ENCODE data around the gene DOCK3.

The DOCK3 gene

DNA sequence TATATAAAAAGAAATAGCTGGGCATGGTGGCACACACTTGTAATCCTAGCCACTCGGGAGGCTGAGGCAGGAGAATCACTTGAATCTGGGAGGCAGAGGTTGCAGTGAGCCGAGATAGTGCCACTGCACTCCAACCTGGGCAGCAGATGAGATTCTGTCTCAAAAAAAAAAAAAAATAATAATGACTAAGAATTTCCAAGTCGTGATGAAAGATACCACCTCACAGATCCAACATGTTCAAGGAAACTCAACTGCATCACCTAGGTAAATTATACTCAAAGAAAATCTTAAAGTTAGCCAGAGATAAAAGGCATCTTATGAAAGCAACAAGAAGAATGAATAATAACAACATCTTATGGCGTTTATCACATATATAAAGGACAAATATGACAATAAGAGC is 50.1 kb downstream of the DOCK3 start:
- H3K27me3 ChIP-seq (replicated peaks; ENCODE audit: control insufficient read depth, insufficient read depth, low read length) = no peaks in the 10 kb centered on the region
- H3K4me3 ChIP-seq (replicated peaks; ENCODE audit: low read depth, low read length) = no peak overlapping the region
- TF ChIP-seq, protein P1, sequence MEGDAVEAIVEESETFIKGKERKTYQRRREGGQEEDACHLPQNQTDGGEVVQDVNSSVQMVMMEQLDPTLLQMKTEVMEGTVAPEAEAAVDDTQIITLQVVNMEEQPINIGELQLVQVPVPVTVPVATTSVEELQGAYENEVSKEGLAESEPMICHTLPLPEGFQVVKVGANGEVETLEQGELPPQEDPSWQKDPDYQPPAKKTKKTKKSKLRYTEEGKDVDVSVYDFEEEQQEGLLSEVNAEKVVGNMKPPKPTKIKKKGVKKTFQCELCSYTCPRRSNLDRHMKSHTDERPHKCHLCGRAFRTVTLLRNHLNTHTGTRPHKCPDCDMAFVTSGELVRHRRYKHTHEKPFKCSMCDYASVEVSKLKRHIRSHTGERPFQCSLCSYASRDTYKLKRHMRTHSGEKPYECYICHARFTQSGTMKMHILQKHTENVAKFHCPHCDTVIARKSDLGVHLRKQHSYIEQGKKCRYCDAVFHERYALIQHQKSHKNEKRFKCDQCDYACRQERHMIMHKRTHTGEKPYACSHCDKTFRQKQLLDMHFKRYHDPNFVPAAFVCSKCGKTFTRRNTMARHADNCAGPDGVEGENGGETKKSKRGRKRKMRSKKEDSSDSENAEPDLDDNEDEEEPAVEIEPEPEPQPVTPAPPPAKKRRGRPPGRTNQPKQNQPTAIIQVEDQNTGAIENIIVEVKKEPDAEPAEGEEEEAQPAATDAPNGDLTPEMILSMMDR (IDR thresholded peaks at IDR 0.05; ENCODE audit: insufficient read depth, low read length, poor library complexity, severe bottlenecking) = no peak
- no peaks in the 10 kb centered on the region for H3K36me3 ChIP-seq (ENCODE audit: control insufficient read depth, insufficient read depth, low read length)
- DNase-seq (ENCODE audit: extremely low read depth, insufficient read length) = no peak

DNA sequence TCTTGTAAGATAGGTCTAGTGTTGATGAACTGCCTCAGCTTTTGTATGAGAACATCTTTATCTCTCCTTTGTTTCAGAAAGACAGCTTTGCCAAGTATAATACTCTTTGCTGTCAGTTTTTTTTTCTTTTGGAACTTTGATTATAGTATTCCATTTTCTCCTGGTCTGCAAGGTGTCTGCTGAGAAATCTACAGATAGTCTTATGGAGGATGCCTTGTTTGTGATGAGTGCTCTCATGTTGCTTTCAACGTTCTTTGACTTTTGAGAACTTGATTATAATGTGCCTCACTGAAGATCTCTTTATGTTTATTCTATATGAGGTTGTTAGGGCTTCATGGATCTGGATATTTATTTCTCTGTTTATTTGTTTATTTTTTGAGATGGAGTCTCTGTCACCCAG is 60.3 kb downstream of the DOCK3 start:
- Histone ChIP-seq H3K4me3 (replicated peaks; ENCODE audit: low read depth, low read length) (no peak overlapping the region), H3K27me3 (replicated peaks; ENCODE audit: control insufficient read depth, insufficient read depth, low read length) (no peaks in the 10 kb centered on the region), H3K36me3 (ENCODE audit: control insufficient read depth, insufficient read depth, low read length) (no peaks in the 10 kb centered on the region)
- TF ChIP-seq, protein P1 (IDR thresholded peaks at IDR 0.05; ENCODE audit: insufficient read depth, low read length, poor library complexity, severe bottlenecking) = no peak
- no peak for DNase-seq (ENCODE audit: extremely low read depth, insufficient read length)

DNA sequence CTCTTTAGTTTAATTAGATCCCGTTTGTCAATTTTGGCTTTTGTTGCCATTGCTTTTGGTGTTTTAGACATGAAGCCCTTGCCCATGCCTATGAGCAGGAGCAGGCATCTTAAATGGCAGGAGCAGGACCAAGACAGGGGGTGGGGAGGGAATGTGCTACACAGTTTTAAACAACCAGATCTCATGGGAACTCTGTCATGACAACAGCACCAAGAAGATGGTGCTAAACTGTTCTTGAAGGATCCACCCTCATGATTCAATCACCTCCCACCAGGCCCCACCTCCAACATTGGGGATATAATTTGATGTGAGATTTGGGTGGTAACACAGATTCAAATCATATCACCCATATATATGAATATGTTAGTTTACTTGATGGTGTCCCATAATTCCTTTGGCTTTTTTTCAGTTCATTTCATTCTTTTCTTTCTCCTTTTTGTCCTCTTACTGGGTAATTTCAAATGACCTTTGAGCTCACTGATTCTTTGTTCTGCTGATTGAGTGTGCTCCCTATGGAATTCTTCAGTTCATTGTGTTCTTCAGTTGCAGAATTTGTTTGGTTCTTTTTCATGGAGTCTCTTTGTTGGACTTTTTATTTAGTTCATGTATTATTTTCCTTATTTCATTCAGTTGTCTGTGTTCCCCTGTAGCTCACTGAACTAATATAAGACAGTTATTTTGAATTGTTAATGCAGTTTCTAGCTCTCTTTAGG is 62.6 kb downstream of the DOCK3 start:
- Histone ChIP-seq H3K4me3 (replicated peaks; ENCODE audit: low read depth, low read length) (no peak overlapping the region), H3K27me3 (replicated peaks; ENCODE audit: control insufficient read depth, insufficient read depth, low read length) (no peaks in the 10 kb centered on the region), H3K36me3 (ENCODE audit: control insufficient read depth, insufficient read depth, low read length) (no peaks in the 10 kb centered on the region)
- TF ChIP-seq, protein P1 (IDR thresholded peaks at IDR 0.05; ENCODE audit: insufficient read depth, low read length, poor library complexity, severe bottlenecking) = no peak
- DNase-seq (ENCODE audit: extremely low read depth, insufficient read length) = no peak

DNA sequence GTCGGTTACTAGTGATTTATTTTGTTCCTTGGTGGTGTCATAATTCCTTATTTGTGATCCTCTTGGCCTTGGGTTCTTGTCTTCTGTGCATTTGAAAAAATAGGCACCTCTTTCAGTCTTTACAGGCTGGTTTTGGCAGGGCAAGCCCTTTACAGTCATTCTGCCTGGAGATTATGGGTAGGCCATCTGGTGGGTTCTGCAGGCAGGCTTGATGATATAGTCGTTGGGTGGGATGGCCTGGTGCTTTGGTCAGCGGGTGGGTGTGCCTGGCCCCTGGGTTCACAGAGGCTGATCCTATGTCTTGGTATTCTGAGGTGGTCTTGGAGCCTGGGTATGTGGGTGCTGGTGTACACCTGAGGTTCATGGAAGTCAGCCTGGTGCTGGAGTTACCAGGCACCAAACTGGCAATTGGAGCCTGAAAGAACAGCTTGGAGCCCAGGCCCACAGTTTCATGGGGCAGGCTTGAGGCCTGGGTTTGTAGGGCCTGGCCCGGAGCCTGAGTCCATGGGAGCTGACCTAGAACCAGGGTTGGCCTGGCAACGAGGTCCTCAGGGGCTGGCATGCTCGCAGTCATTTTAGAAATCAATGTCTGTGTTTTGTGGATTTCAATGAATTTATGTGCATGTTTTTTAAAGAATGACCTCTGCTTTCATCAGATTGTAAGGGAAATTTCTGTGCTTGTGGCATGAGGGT is 63.3 kb downstream of the DOCK3 start:
- TF ChIP-seq, protein P1 (IDR thresholded peaks at IDR 0.05; ENCODE audit: insufficient read depth, low read length, poor library complexity, severe bottlenecking) = no peak
- H3K4me3 ChIP-seq (replicated peaks; ENCODE audit: low read depth, low read length) = no peak overlapping the region
- no peak for DNase-seq (ENCODE audit: extremely low read depth, insufficient read length)
- H3K27me3 ChIP-seq (replicated peaks; ENCODE audit: control insufficient read depth, insufficient read depth, low read length) = no peaks in the 10 kb centered on the region
- no peaks in the 10 kb centered on the region for H3K36me3 ChIP-seq (ENCODE audit: control insufficient read depth, insufficient read depth, low read length)

DNA sequence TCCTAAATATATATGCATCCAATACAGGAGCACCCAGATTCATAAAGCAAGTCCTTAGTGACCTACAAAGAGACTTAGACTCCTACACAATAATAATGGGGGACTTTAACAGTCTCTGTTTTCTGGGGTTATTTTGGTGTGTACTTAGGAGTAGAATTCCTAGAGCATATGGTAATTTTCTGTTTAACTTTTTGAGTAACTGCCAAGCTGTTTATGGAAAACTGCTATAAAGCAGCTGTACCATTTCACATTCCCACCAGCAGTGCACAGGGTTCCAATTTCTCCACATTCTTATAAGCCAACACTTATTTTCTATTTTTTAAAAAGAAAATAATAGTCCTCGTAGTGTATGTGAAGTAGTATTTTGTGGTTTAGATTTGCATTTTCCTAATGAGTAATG is 68.9 kb downstream of the DOCK3 start:
- TF ChIP-seq, protein P1 (IDR thresholded peaks at IDR 0.05; ENCODE audit: insufficient read depth, low read length, poor library complexity, severe bottlenecking) = no peak
- Histone ChIP-seq H3K4me3 (replicated peaks; ENCODE audit: low read depth, low read length) (no peak overlapping the region), H3K36me3 (ENCODE audit: control insufficient read depth, insufficient read depth, low read length) (no peaks in the 10 kb centered on the region), H3K27me3 (replicated peaks; ENCODE audit: control insufficient read depth, insufficient read depth, low read length) (no peaks in the 10 kb centered on the region)
- no peak for DNase-seq (ENCODE audit: extremely low read depth, insufficient read length)

All from GM06990 (cell line).